Endothelial cell of umbilical vein (primary cell): ENCODE data around the gene GRAMD1B. TPM values are rescaled to one million over a fixed set of nuclear protein-coding genes. Genes with fewer than 3 reads are reported as not detected.

Experiments
- BruUV-seq: library from RNA; stranded (reverse); fragments of 400-500 nt; replicated peaks from 2 replicates; lab custom pipeline; 2021; lab: Mats Ljungman, UMichigan
- CTCF ChIA-PET: fragments of 300-600, 350-600 bp; sonication (Branson Sonifier 250); formaldehyde crosslinking; loops from one replicate; lab custom pipeline; 2021; ENCODE audit warnings: antibody characterized with exemption, inconsistent platforms; lab: Charles Lee
- POLR2A ChIA-PET: fragments of 300-600, 350-600 bp; sonication (Branson Sonifier 250); formaldehyde crosslinking; loops from one replicate; lab custom pipeline; 2021; ENCODE audit warnings: antibody characterized with exemption, inconsistent platforms; lab: Charles Lee
- DNase-seq: peaks from one replicate; pipeline ENCODE4 v3.0.0-alpha.2; 2011; ENCODE audit warnings: low read depth, low spot score
- FAIRE-seq: peaks from 2 replicates; lab custom pipeline; 2011; peaks lifted over from hg19 to GRCh38; lab: Jason Lieb, UNC
- H2AFZ ChIP-seq: 2 replicates; pipeline ENCODE4 v1.6.0; 2012; ENCODE audit warnings: low read depth, low read length, control low read depth, inconsistent platforms
- H3K27ac ChIP-seq: 2 replicates; pipeline ENCODE4 v1.5.1; 2011; ENCODE audit warnings: low read depth, mild to moderate bottlenecking, control low read depth, low read length, moderate library complexity; ENCODE audit not compliant: insufficient read depth
- H3K27me3 ChIP-seq, 2 experiments: 2 replicates each; pipeline versions ENCODE4 v1.6.0 to v1.6.1; 2011; ENCODE audit warnings: low read length in 2 of 2, mixed read lengths in 1 of 2; ENCODE audit not compliant: control insufficient read depth in 2 of 2, insufficient read depth in 2 of 2
- H3K36me3 ChIP-seq, 2 experiments: 2 replicates in 1 of 2; 3 replicates in 1 of 2; pipeline ENCODE4 v1.5.1; 2011; ENCODE audit warnings: low read length in 2 of 2, mild to moderate bottlenecking in 1 of 2, moderate library complexity in 1 of 2; ENCODE audit not compliant: control insufficient read depth in 2 of 2, insufficient read depth in 2 of 2; ENCODE audit errors: extremely low read depth in 1 of 2
- H3K4me1 ChIP-seq: 3 replicates; pipeline ENCODE4 v1.5.1; 2011; ENCODE audit warnings: mild to moderate bottlenecking, low read length; ENCODE audit not compliant: control insufficient read depth, insufficient read depth; ENCODE audit errors: extremely low read depth
- H3K4me2 ChIP-seq: 2 replicates; pipeline ENCODE4 v1.6.1; 2011; ENCODE audit warnings: low read length, control low read depth, mixed read lengths; ENCODE audit not compliant: insufficient read depth
- H3K4me3 ChIP-seq, 3 experiments: fragments of 200-600 bp in 1 of 3; sonication (generic), shearing (Covaris generic) in 1 of 3; replicated peaks in 1 of 3; 2 replicates each; pipeline ENCODE4 v1.5.1; 2011 to 2016; ENCODE audit warnings: control low read depth in 3 of 3, low read length in 3 of 3, mild to moderate bottlenecking in 2 of 3, inconsistent platforms in 1 of 3, low read depth in 1 of 3, moderate library complexity in 1 of 3; ENCODE audit not compliant: insufficient read depth in 1 of 3
- H3K79me2 ChIP-seq: 2 replicates; pipeline ENCODE4 v1.6.0; 2012; ENCODE audit warnings: low read length, inconsistent platforms; ENCODE audit not compliant: control insufficient read depth, insufficient read depth
- H3K9ac ChIP-seq: replicated peaks from 2 replicates; pipeline ENCODE3; 2011; ENCODE audit warnings: low read length, control low read depth; ENCODE audit not compliant: insufficient read depth; ENCODE audit errors: extremely low read depth
- H3K9me1 ChIP-seq: replicated peaks from 3 replicates; pipeline ENCODE4 v1.6.0; 2011; ENCODE audit warnings: mild to moderate bottlenecking, low read length; ENCODE audit not compliant: control insufficient read depth, insufficient read depth; ENCODE audit errors: extremely low read depth
- H3K9me3 ChIP-seq: replicated peaks from 2 replicates; pipeline ENCODE4 v1.5.1; 2012; ENCODE audit warnings: low read length, inconsistent platforms; ENCODE audit not compliant: control insufficient read depth, insufficient read depth
- H4K20me1 ChIP-seq: replicated peaks from 2 replicates; pipeline ENCODE3; 2011; ENCODE audit warnings: mild to moderate bottlenecking, low read length; ENCODE audit not compliant: control insufficient read depth, insufficient read depth; ENCODE audit errors: extremely low read depth
- EZH2 ChIP-seq: IDR thresholded peaks from 2 replicates; pipeline ENCODE4 v1.6.1; 2012; ENCODE audit warnings: borderline replicate concordance, low read depth, mild to moderate bottlenecking, moderate library complexity, low read length, inconsistent platforms; ENCODE audit not compliant: severe bottlenecking
- FOS ChIP-seq: IDR thresholded peaks from 2 replicates; pipeline ENCODE4 v1.6.1; 2011; ENCODE audit warnings: mild to moderate bottlenecking, low read length, moderate library complexity, borderline replicate concordance; ENCODE audit not compliant: insufficient read depth
- GATA2 ChIP-seq: IDR thresholded peaks from 2 replicates; pipeline ENCODE4 v1.7.0; 2011; ENCODE audit warnings: low read depth, mild to moderate bottlenecking, moderate library complexity, mixed read lengths, low read length; ENCODE audit not compliant: insufficient read length, insufficient read depth
- JUN ChIP-seq: IDR thresholded peaks from 2 replicates; pipeline ENCODE4 v1.6.1; 2011; ENCODE audit warnings: borderline replicate concordance, low read depth; ENCODE audit not compliant: insufficient read length, insufficient read depth
- MYC ChIP-seq: IDR thresholded peaks from one replicate; pipeline ENCODE4 v1.6.1; 2011; ENCODE audit warnings: mild to moderate bottlenecking, low read depth, low read length
- POLR2A ChIP-seq: IDR thresholded peaks from 2 replicates; pipeline ENCODE4 v1.6.1; 2012; ENCODE audit warnings: low read depth, mild to moderate bottlenecking, control low read depth, low read length
- POLR2AphosphoS5 ChIP-seq: IDR thresholded peaks from 2 replicates; pipeline ENCODE4 v1.6.1; 2012; ENCODE audit warnings: low read depth, mild to moderate bottlenecking, control low read depth, low read length, moderate library complexity; ENCODE audit not compliant: insufficient read depth
- dilution Hi-C: fragments of 300-500 bp; cut with MboI; formaldehyde crosslinking; loops from one replicate; pipeline ENCODE4 v1.15.0; 2019; ENCODE audit warnings: low sequenced_read_pairs; ENCODE audit not compliant: extremely low pct_ligation_motif_present
- intact Hi-C: fragments of 100-400 bp; cut with micrococcal nuclease; formaldehyde crosslinking; loops from one replicate; pipeline ENCODE4 v1.10.0; 2022
- polyA plus RNA-seq, 4 experiments: library from polyadenylated mRNA; depleted of rRNA in 3 of 4; stranded (reverse) in 3 of 4; unstranded in 1 of 4; fragments of >200 nt; gene quantifications; 2 replicates each; pipeline versions ENCODE4 v1.2.1 to v1.2.3, GENCODE V29; 2011 to 2012; ENCODE audit warnings: missing spikeins in 1 of 4
- total RNA-seq: library from RNA; stranded (reverse); gene quantifications from 2 replicates; pipeline ENCODE4 v1.2.3, GENCODE V29; 2021
- TF ChIP-seq, protein P1 (sequence below), 2 donors: IDR thresholded peaks; 1 replicate in 1 of 2; 2 replicates in 1 of 2; pipeline ENCODE4 v1.5.1; 2011; ENCODE audit warnings: low read length in 2 of 2, mild to moderate bottlenecking in 2 of 2, moderate library complexity in 2 of 2, control low read depth in 1 of 2, inconsistent platforms in 1 of 2, low read depth in 1 of 2; ENCODE audit not compliant: insufficient read depth in 1 of 2; ENCODE audit errors: extremely low read depth in 1 of 2
- TF ChIP-seq, protein P2 (sequence below): IDR thresholded peaks from 2 replicates; pipeline ENCODE4 v1.6.1; 2011; ENCODE audit not compliant: insufficient read depth, insufficient read length

Gene GRAMD1B
- total and polyA plus RNA-seq, 2 donors (not counting 3 experiments of a cell fraction or from before 2014, with no cell fraction given): 5.1 to 11.1 TPM

DNA sequence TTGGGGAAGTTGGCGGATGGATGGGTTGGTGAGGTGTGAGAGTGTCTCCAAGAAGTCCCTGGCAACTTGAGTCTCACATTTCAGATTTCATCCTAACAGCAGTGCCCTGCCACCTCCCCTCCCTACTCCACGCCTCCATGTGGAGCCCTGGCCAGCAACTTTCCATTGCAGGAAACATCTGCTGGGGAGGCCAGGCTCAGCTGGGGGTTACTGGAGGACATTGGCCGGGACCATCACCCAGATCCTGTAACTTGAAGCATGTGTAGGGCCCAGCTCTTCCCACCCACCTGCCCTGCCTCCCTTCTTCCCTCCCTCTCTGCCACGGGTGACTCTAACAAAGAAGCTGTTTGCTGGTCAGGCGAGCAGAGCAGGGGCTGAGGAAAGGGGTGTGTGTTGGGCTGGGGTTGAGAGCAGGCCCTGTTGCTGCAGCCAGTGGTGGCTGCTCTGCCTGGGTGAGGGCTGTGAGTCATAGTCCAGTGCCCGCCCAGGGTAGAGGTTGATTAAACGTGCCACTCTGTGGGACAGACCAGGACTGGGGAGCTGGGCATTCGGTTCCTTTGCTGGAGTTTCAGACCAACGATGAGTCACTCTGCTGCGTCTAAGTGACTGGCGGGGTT lies 160.3 kb downstream of the GRAMD1B start:
- peak; percentile 95 for DNase-seq
- TF ChIP-seq POLR2AphosphoS5 (no peak), JUN (peak; percentile 62), POLR2A (no peak), MYC (no peak), FOS (peak; percentile 55), EZH2 (no peak), GATA2 (no peak)
- TF ChIP-seq, protein P1, sequence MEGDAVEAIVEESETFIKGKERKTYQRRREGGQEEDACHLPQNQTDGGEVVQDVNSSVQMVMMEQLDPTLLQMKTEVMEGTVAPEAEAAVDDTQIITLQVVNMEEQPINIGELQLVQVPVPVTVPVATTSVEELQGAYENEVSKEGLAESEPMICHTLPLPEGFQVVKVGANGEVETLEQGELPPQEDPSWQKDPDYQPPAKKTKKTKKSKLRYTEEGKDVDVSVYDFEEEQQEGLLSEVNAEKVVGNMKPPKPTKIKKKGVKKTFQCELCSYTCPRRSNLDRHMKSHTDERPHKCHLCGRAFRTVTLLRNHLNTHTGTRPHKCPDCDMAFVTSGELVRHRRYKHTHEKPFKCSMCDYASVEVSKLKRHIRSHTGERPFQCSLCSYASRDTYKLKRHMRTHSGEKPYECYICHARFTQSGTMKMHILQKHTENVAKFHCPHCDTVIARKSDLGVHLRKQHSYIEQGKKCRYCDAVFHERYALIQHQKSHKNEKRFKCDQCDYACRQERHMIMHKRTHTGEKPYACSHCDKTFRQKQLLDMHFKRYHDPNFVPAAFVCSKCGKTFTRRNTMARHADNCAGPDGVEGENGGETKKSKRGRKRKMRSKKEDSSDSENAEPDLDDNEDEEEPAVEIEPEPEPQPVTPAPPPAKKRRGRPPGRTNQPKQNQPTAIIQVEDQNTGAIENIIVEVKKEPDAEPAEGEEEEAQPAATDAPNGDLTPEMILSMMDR (IDR thresholded peaks at IDR 0.05; ENCODE audit: extremely low read depth in 1 of 2, insufficient read depth in 1 of 2, low read depth in 1 of 2, low read length in 2 of 2): no peak
- TF ChIP-seq, protein P2, sequence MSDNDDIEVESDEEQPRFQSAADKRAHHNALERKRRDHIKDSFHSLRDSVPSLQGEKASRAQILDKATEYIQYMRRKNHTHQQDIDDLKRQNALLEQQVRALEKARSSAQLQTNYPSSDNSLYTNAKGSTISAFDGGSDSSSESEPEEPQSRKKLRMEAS: no peak
- CTCF ChIA-PET: interaction anchor here (0.9 to 3.7 kb wide), 11 partner anchors 9 to 121 kb away, joined by 3 to 46 read pairs (median 3); no protein-coding TSS in a partner anchor
- Histone ChIP-seq H3K4me2 (no peak overlapping the region), H3K4me1 (peaks cover 18% of the 10 kb centered on the region), H3K9me1 (no peaks in the 10 kb centered on the region), H3K79me2 (no peaks in the 10 kb centered on the region), H3K27me3 (no peaks in the 10 kb centered on the region), H2AFZ (no peak overlapping the region), H3K9ac (no peak overlapping the region), H3K4me3 (no peak overlapping the region), H3K9me3 (no peaks in the 10 kb centered on the region), H3K36me3 (peaks cover 0 to 2% of the 10 kb centered on the region in 2 experiments), H4K20me1 (no peaks in the 10 kb centered on the region), H3K27ac (no peak overlapping the region)
- dilution Hi-C loops (no loop called here), intact Hi-C loops (loop anchor here (1.0 to 2.0 kb wide), 3 partner anchors 10 to 64 kb away; partner anchors contain the start of gene SCN3B)
- no TSS peak for BruUV-seq
- peak; percentile 88 for FAIRE-seq
- POLR2A ChIA-PET: interaction anchor here (0.5 to 0.6 kb wide), 3 partner anchors 12 to 528 kb away, joined by 3 read pairs; partner anchors contain the start of gene HSPA8
